NCI-H82 treated with DMSO at 0.1 percent for 48 hours (cell line): ENCODE data around the gene PIH1D1.
"Not testable (repeated sequence)": the region's sequence is repeated elsewhere in the genome, so short reads cannot be mapped to it uniquely, and the experiment has no call there.

Source experiments
- DNase-seq: peaks from one replicate; lab custom pipeline; 2025; ENCODE audit not compliant: unreplicated experiment; lab: John Stamatoyannopoulos, UW

Gene PIH1D1

DNA sequence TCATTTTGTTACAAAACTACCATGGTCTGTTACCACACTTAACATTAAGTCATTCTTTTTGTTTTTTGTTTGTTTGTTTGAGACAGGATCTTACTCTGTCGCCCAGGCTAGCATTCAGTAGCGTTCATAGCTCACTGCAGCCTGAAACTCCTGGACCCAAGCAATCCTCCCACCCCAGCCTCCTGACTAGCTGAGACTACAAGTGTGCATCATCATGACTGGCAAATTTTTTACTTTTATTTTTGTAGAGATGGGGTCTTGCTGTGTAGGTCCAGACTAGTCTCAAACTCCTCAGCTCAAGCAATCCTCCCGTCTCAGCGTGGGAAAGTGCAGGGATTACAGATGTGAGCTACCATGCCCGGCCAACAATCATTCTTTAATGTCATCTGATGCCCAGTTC is 4.7 kb upstream of the PIH1D1 start:
- no peak for DNase-seq

DNA sequence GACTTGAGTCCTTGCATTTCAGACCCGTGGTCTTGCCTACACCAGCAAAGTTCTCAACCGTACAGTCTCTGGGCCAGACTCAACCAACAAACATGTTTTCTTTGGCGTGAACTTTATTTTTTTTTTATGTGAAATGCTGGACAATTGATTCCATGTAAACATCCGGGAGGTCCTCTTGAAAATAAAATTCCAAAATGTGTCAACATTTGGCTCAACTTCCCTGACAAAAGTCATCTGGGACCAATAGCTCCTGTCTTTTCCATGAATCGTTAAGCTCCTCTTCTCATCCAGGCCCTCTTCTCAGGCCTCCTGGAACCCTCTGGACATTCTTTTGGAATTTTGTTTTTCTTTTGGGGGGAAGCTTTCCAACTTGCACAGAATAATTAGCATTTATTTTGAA is 4.2 kb upstream of the PIH1D1 start:
- no peak for DNase-seq

DNA sequence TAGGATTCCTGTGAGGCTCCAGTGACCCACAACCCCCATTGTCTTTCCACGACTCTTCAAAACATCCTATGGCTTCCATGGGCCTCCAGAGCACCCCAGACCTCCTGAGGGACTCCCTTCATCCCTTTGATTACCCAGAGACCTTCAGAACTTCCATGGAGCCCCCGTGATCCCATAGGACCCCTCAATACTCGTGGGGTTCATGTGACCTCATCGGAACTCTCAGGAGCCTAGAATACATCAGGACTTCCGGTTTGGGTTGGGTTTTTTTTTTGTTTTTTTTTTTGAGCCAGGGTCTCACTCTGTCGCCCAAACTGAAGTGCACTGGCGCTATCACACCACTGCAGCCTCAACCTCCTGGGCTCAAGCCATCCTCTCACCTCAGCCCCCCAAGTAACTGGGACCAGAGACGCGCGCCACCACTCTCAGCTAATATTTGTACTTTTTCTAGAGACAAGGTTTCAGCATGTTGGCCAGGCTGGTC is 2.2 kb upstream of the PIH1D1 start:
- no peak for DNase-seq

DNA sequence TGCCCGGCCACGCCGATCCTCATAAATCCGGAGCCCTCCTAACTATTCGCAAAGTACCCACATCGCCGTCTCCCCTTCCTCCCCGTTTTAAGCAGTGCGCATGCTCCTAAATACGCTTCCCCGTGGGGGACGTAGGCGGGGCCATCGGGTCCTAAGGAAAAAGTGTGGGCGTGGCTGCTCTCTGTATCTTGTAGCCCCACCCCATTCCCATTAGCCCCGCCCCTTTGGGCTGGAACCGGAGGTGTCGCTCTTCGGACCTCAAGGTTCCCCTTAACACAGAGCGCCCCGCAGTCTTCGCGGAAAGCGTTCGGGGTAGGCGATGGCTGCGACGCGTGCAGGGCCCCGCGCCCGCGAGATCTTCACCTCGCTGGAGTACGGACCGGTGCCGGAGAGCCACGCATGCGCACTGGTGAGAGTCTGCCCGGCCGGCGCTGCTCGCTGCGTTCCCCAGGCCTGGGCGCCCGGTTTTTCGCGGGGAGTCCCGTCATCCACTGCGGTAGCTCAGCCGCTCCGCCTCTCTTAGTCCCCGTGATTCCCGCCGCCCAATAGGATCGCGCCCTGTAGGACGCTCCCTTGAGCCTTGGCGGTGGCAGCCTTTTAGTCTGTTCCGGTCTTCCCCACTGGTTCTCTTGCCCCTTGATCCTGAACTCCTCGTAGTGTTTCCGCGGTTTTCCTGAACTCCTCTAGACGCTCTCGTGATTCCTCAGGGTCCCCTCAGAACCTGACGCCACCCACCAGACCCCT is 1.6 kb upstream of the PIH1D1 start, which contains the start of gene ALDH16A1:
TSS of gene ALDH16A1 (plus strand) at position 213 of the 744 bp plus-strand sequence. CDS start at position 320, 107 bp downstream.
- peak; percentile 98 for DNase-seq

DNA sequence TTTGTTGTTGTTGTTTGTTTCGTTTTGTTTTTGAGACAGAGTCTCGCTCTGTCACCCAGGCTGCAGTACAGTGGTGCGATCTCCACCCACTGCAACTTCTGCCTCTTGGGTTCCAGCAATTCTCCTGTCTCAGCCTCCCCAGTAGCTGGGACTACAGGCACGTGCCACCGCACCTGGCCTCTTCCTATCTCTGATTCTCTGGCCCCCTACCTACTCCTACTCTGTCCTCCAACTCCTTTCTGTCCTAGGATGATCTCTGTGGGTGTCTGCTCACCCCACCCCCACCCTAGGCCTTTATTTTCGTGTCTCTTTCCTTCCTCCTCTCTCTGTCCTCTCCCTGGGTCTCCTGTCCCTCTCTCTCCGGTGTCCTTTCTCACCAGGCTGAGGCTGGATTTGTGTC is 1.2 kb downstream of the PIH1D1 start:
- no peak for DNase-seq

DNA sequence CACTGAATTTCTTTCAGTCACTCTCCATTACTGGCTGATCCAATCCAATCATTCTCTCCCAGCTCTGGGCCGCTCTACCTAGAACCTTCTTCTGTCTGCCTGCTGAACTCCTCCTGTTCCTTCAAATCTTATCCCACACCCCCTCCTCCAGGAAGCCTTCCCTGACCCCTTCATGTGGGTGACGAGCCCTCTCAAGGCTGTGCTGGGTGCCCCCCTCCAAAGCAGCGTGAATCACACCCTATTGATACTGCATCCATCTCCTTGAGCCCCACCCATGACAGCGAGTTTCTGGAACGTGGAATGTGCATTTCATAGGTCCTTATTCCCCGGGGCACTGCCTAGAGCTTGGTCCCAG is 3.2 kb downstream of the PIH1D1 start:
- no peak for DNase-seq

DNA sequence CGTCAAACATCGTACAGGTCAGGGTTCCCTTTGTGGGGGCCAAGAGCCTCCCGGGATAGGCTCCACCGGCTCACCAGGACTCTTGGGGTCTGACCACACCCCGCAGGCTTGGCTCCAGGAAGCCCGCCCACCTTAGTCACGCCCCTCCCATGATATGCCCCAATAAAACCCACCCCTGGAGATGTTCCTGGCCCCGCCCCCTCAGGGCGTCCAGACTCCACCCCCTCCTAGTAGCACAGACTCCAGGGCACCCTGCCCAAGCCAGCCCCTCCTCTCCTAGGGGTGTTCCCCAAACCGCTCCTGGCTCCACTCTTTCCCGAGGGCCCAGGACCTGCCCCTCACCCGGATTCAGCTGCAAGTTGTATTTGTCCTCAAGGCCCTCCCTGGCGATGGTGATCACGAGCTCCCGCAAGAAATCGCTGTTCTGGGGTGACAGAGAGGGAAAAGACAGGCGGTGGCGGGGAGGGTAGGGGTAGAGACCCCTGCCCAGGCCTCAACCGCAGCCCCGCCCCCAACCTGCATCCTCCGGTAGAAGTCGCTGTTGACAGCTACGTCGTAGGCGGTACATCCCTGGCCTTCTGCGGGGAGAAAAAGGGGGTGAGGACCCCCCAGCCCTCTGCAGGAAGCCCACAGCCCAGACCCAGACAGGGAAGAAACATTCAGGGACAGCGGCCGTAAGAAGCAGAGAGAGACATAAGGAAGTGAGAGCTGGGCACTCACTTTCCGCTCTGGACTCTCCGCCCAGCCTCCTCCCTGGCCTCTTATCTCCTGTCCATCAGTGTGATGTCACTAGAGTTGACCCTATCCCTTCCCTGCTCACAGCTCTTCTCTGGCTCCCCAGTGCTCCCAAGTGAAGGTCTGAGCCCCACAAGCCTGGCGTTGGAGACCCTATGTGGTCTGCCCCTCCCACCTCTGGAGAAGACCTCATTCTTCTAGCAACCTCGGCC is 3.9 kb downstream of the PIH1D1 start:
- DNase-seq = peak; percentile 25

DNA sequence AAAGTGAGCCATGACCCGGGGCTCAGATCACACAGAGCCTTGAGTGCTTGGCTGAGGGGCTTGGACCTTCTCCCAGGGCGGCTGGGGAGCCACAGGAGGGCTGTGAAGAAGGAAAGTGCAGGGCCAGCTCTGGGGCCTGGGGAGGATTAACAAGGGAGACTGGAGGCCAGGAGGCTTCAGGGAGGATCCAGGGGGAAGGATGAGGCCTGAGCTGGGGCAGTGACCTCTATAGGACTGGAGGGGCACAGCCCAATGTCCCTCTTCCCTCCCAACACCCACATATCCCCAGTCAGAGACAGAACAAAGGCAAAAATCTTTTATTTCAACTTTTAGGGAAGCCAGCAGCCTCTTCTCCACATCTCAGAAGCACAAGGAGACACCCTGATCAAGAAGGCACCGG is 5.6 kb downstream of the PIH1D1 start:
- no peak for DNase-seq

DNA sequence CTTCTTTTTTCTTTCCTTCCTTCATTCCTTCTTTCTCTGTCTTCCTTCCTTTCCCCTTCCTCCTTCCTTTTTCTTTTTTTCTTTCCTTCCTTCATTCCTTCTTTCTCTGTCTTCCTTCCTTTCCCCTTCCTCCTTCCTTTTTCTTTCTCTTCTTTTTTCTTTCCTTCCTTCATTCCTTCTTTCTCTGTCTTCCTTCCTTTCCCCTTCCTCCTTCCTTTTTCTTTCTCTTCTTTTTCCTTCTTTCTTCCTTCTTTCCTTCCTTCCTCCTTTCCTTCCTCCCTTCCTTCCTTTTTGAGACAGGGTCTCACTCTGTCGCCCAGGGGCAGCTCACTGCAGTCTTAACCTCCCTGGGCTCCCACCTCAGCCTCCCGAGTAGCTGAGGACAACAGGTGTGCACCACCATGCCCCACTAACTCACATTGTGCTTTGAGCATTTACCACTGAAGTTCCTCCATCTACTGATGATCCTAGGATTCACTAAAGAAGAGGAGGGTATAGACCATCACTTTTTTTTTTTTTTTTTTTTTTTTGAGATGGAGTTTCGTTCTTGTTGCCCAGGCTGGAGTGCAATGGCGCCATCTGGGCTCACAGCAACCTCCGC is 7.4 kb downstream of the PIH1D1 start:
- DNase-seq = not testable (repeated sequence)

DNA sequence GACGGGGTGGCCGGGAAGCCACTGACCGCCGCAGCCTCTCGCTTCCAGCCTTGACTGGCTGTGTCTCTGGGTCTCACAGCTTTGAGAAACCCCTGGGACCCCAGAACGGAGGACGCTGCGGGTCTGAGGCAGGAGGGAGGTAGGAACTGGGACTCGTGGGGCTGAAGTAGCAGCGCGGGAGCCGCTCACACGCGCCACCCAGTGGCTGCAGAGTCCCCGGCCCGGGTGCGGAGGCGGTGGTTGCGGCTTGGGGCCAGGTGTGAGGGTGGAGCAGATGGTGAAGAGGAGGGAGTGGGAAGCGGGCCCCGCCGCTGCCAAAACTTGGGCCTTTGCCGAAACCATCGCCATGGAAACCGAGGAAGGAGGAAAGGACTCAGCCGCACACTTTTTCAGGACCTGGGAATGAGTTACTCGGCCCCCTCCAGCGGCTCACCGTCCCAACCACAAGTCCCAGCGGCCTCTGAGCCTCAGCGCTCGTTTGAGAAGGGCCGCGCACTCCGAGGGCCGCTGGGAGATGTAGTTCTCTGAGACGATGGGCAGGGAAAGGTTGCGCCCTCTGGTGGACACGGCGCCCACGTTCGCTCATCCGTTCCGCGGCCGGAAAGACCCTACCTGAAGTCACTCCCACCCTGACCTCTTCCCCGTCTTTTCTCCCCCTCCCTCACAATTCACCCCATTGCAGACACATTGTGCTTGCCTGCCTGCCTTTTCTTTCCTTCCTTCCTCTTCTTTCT is 8.1 kb downstream of the PIH1D1 start:
- peak; percentile 91 for DNase-seq

DNA sequence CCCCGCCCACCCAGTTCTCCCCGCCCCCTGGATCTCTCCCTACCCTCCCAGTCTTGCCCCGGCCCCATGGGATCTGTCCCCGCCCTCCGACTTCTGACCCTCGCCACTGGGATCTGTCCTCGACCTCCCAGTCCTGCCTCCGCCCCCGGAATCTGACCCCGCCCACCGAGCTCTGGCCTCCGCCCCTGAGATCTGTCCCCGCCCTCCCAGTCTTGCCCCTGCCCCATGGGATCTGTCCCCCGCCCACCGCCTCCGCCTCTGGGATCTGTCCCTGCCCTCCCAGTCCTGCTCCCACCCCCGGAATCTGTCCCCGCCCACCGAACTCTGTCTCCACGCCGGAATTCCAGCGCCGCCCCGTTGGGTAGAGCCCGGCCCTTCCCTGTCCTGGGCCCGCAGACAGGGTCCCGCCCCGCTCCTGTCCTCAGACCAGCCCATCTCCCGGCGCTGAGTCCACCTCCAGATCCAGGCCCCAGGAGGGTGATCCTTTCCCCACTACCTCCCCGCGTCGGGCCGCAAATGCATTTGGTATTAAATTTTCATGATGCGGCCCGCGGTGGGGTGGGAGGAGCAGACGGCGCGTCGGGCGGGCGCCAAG is 8.7 kb downstream of the PIH1D1 start:
- DNase-seq = peak; percentile 93

DNA sequence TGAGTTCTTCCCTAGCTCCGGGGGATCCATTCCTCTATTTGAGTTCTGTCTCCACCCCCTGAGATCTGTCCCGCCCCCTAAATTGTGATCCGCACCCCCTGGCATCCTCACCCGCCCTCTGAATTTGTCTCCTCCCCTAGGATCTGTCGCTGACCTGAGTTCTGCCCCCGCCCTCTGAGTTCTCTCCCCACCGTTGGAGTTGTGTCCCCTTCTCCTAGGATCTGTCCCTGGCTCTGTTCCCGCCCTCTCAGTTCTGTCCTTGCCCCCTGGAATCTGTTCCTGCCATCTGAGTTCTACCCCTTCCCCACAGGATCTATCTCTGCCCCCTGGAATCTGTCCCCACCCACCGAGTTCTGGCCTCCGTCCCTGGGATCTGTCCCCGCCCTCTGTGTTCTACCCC is 9.3 kb downstream of the PIH1D1 start:
- DNase-seq = no peak

DNA sequence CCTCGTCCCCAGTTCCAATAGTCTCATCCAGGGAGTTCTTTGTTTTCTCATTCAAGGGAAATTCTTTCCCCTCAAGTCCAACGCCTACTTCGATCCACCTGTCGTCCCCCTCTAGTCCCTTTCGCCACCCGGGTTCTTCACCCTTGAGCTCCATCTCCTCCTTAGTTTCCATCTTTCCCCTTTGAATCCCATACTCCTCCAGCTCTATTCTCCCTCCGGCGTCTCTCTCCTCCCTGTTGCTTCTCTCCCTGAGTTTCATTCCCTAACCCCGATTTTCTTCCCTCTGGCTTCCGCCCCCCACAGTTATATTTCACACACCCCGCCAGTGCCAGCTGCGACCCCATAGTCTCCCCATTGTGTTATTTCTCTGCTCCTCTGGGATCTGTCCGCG is 9.7 kb downstream of the PIH1D1 start:
- no peak for DNase-seq

DNA sequence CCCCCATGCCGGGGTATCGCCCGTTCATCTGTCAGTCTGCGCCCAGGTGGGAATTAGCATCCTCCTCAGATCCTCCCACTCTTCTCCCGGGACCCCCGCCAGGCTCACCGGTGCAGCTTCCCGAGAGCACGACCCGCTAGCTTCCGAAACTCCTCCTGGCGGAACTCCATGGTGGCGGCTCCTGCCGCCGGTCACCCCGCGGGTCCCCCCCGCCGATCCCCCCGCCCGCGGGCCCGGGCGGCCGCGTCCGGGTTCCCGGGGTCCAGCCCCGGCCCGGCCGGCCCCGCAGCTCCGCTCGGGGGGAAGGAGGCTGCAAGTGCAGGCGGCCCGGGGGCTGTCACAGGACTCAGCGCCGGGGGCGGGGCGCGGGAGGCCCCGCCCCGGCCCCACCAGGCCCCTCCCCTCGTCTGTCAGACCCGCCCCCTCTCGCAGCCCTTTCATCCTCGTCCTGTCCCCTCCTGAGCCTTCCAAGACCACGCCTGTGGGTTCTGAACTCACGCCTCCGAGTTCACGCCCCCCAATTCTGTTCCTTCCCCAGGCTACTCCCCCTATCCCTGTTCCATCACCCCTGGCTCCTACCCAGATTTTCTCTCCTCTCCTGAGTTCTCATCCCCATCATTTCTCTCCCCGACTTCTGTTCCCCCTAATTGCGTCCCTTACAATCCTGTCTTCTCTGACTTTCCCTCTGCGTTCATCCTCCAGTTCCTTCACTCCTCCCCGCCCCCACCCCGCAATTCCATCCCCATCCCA is 10.2 kb downstream of the PIH1D1 start, which contains the start of gene SLC17A7:
TSS of gene SLC17A7 (minus strand) at position 318 of the 750 bp plus-strand sequence. CDS start at position 170, 148 bp downstream.
- DNase-seq = peak; percentile 78

DNA sequence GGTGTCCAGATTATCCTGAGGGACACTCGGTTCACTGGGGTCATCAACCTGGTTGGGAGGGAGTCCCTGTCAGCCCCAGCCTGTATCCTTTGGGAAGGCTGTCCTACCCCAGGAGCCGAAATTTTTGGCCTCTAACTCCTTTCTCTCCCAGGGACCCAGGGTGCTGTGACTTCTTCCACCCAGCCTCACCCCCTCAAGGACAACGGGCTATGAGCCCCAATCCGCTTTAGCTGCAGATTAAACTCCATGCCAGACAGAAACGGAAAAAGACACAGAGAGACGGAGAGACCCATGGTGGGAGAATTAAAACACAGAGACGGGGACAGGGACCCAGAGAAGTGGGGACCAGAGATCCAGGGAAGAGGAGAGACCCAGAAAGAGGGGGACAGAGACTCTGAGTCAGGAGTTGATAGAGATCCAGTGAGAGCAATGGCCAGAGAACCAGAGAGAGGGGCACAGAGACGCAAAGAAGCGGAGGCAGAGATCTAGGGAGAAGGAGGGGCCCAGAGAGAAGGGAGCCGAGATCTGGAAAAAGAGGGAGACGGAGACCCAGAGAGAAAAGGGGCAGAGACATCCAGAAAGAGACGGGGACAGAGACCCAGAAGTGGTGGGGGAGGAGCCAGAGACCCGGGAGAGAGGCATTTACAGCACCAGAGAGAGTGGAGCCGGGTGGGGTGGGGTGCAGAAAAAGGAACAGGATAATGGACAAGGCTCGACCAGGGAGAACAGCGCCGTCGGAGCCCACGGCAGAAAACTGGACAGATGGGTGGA is 11.0 kb downstream of the PIH1D1 start:
- DNase-seq = peak; percentile 27

DNA sequence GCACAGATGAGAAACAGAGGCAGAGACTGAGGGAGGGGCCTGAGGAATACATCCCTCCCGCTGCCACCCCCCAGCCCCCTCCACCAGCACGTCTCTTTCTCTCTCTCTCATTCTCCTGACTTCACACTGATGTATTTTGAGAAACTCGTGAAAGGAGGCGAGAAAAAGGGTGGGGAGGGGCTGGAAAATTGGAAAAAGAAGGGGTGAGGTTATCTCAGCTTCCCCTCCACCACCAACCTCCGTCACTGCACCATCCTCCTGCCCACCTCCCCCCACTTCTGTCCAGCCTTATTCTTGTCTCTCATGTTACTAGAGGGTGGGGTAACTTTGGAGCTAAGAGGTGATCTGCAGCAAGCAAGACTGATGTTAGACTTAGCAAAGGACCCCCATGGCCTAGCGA is 11.8 kb downstream of the PIH1D1 start:
- no peak for DNase-seq

DNA sequence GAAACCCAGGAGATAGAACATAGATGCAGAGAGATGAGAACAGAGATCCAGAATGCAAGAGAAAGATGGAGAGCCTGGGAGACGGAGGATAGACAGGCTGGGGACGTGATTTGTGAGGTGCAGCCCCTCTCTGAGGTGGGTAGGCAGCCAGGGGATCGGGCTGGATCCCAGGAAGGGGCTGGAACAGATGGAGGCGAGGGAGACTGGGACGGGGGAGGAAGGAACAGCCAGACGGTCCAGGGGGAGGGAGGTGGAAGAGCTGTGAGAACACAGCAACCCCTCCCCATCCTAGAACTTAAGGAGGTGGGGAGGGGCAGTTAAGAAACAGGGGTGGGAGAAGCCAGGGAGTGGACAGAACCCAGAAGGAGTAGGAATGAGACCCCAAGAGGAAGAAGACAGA is 13.4 kb downstream of the PIH1D1 start:
- DNase-seq = peak; percentile 78

DNA sequence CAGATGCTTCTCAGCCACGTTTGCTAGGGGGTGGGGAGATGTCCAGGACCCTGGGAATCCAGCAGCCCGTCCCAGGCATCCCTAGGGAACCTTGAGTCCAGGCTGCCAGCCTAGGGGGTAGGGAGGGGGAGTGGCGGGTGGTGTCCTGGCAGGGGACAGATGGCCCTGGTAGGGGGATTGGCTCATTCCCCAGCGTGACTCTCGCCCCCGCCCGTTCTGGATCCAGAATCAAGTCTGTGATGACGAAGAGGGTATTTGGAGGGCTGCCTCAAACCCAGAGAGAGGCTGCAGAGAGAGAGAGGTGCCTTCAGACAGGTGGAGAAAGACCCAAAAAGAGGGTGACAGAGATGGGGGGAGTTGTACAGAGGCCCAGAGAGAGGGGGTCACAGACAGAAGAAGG is 14.4 kb downstream of the PIH1D1 start:
- DNase-seq = peak; percentile 87
